Left renal cortex interstitium (tissue), 4 donors: Measurements from ENCODE around the gene IFNE. TPM values are rescaled to one million over a fixed set of nuclear protein-coding genes. Genes with fewer than 3 reads are reported as not detected.

ENCODE experiments used
- DNase-seq, 4 donors: peaks; one replicate each; pipeline ENCODE4 v3.0.0-alpha.2; 2013; ENCODE audit warnings: low read depth in 4 of 4, low spot score in 2 of 4, missing footprints in 1 of 4
- polyA plus RNA-seq, 4 donors: library from polyadenylated mRNA; unstranded; fragments of 120-200 nt; gene quantifications; one replicate each; pipeline ENCODE4 v1.2.1, GENCODE V29; 2013; ENCODE audit not compliant: insufficient read length in 4 of 4

Gene IFNE
- polyA plus RNA-seq, 4 donors = 0.33 to 0.53 TPM; not detected in 2

DNA sequence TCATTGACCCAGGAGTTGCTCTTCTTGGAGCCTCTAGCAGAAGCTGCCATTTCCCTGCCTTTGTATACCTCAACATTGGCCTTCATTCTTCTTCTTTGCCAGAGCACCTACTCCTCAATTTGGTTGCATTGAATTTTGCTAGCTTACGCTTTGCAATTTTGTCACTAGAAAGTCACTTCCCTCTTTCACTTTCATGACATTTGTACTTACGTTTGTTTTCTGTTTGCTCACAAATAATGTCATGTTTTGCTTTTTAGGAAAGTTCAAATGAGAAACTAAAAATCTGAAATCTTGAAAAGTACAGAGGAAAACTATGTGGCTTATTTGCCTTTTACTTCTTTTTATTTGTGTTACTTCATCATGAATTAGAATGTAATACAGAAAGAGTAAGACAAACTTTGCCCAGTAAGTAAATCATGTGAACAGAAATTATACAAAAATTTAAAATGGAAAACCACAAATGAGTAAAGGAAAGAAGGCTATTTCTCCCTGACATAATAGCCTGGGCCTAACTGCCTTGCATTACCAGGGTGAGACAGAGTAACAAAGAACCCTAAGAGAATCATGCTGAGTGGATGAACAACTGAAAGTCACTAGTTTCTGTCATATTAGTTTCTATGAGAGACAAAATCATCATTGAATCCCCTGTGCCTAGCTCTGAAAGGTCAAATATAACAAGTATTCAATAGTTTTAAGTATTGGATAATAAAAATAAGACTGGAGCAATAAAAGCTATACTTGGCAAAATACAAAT is 49.3 kb downstream of the IFNE start:
- no peak for DNase-seq

Other genes starting within 250 kb of the IFNE start
- gene IFNA14, start 242.3 kb downstream of the IFNE start, polyA plus RNA-seq = not detected
- not detected for gene IFNA5, start 177.0 kb downstream of the IFNE start, polyA plus RNA-seq
- 10 to 100 TPM; 43.5 to 56.8 (median 50.1) TPM for gene KLHL9, start 146.9 kb downstream of the IFNE start, polyA plus RNA-seq
- gene IFNA6, start 131.4 kb downstream of the IFNE start, polyA plus RNA-seq = not detected
- not detected for gene IFNA13, start 114.3 kb downstream of the IFNE start, polyA plus RNA-seq
- gene IFNA2, start 96.9 kb downstream of the IFNE start, polyA plus RNA-seq = not detected
- not detected for gene IFNA8, start 73.2 kb downstream of the IFNE start, polyA plus RNA-seq
- not detected for gene IFNA1, start 41.9 kb downstream of the IFNE start, polyA plus RNA-seq